ENCODE results near the gene CSGALNACT2. TPM values are rescaled to one million over a fixed set of nuclear protein-coding genes. Genes with fewer than 3 reads are reported as not detected.

CSGALNACT2 gene
- total RNA-seq, 1 donor from 2014 or later, result 6.6 TPM

DNA sequence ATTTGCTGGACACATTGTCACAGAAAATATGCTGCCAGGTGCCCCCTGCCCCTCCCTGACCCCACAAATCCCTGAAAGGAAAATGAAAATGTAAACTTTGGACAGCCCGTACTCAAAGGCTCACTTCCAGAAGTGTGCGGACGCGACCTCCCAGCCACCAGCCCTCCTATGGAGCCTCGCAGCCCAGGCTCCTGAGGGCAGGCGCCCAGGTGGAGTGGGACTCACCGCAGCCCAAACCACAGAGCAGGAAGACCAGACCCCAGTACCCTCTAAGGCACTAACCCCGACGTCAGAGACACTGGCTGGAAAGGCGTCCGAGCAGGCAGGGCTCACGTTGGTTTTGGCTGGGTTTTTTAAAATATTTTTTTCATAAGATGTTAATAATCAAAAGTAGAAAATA, 57.3 kb downstream of the CSGALNACT2 start:
- DNase-seq (peak; percentile 6), ATAC-seq (ENCODE audit: poor library complexity) (no peak)
- intact Hi-C loops (cut with DNase I), result no loop called here

DNA sequence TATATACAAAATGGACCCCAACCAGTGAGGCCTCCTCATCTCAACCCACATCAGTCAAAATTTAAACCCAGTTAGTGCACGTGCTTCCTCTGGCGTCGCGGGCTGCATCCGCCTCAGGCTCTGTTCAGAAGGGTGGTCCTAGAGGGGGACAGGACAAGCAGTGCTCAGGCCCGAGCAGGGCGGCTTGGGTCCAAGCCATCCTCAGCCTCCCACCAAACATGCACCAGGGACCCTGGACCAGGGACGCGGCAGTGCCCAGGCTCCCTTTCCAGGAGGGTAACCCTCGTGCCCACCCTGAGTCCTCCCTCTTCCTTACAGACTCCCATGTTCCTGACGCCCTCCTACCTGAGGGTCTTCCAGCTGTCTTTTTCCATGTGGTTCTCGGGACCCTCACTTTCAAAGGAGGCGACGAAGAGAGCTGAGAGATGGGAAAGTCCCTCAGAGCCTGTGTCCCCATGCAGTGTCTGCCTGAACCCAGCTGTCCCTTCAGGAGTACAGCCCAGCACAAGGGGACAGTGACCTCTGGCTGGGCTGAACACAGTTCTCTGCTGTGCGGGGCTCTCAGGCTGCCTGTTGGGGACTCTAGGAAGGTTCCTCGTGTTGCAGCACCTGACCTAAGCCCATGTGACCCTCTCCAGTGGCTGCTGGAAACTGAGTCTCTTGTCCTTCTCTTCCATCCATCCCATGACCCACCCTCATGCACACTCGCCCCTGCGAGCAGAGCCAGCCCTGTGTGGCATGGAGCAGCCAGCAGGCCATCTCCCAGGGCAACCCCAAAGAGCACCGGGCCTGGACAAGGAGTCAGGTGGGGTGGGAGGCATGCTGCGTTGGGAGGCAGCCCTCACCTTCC, 58.1 kb downstream of the CSGALNACT2 start:
- intact Hi-C loops (cut with DNase I), result no loop called here
- DNase-seq (peak; percentile 29), ATAC-seq (ENCODE audit: poor library complexity) (no peak)

DNA sequence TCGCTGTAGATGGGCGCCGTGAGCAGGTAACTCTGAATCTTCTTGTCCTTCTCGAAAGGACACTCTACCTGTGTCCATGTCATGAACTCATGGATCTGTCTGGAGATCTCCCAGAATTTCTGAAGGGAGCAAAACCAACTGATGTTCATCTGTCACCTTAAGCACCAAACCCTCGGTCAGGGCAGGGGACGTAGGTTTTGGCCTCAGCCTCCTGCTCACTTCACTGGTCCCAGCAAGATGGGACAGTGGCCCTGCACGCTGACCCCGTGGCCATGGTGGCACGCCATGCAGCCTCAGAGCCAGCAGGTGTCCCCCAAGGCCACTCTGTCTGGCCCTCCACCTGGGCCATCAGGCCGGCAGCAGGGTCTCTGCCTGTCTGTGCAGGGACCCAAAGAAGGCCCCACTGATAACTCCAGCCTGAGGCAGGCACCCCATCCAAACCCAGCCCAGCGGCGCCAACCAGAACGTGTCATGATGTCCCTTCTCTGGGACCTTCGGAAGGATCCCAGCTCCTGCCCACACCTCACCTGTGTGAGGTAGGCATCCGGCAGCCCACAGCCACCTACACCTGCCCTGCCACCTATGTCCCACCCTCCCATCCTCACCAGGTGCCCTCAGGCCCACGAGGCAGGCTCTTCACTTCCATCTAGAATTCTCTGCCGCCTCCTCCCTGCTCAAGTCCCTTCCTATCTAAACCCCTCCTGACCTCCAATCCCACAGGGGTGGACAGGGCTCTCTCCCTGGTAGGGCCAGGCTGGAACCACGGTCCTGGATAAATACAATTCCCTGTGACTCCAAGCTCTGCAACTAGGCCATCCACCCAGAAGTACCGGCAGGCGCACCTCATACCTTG, 59.0 kb downstream of the CSGALNACT2 start:
- no peak for ATAC-seq (ENCODE audit: poor library complexity)
- DNase-seq, result peak; percentile 24
- intact Hi-C loops (cut with DNase I), result no loop called here

DNA sequence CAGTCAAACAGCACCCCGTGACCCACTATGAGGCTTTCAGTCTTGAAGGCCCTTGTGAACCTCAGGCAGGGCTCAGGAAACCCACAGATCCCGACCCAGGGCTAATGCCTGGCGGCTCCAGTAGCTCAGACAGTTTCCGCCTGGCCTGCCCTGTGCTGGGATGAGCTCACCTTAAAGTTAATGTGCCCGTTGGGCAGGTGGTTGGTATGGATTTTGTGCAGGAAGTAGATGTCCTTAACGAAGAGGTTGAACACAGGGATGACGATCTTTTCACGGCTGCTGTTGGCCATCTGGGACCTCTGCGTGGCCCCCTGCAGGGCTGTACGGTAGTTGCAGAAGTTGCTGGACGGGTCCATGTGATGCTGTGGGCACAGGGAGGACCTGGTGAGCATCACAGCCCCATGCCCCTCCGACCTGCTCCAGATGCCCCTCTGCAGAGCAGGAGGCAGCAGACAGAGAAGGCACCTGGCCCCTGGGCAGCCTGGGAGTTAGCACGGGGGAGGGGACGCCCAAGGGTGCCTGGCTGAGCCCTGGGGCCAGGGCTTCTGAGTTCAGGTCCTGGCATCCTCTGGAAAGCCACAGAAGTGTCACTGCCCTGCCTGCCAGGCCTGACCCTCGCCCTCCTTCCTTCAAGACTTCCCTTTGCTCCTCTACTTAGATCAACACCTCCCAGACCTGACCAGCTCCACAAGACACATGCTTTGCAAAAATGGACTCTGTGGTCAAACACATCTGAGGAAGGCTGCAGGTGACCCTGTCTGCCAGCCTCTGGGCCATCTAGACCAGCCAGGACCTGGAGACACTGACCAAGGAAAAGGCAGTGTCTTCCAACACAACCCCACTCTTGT, 59.8 kb downstream of the CSGALNACT2 start:
- no peak for ATAC-seq (ENCODE audit: poor library complexity)
- intact Hi-C loops (cut with DNase I), result no loop called here
- DNase-seq, result peak; percentile 33

DNA sequence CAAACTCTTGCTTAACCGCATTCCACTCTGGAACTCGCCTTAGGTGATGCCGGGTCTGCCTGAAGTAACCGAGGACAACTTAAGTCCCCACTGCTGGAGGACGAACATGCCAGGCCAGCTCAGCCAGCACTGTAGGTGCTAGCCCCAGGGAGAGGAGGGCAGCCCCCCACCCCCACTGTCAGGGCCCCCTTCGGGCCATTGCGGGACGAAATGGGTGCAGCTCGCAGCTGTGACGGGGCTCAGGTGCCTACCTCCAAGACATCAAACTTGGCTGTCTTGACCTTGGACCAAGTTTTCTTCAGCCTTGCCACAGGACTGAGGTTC, 60.4 kb downstream of the CSGALNACT2 start:
- intact Hi-C loops (cut with DNase I), result no loop called here
- peak; percentile 22 for DNase-seq
- no peak for ATAC-seq (ENCODE audit: poor library complexity)

DNA sequence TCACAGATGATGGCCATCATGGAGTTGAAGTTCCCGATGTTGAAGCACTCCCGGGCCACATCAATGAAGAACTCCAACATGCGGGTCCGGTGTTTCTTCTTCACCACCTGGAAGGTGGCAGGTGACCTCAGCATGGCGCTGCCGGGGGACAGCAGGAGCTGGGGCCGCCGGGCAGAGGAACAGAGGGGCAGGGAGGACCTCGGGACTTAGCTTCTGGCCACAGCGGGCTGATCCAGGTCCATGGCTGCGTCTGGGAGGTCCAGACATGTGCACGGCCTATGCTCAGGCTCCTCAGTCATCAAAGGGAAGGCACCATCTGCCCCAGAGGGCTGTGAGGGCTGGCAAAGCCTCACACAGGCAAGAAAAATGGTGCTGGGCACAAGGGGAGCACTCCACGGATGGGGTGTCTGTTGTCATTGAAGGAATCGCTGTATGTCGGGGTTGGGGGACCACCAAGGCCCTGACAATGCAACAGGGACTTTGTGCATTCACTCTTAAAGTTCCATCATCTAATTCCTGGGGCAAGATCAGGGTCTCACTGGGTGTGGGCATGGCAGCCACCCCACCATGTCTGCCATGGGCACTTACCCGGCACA, 60.9 kb downstream of the CSGALNACT2 start:
- intact Hi-C loops (cut with DNase I), result no loop called here
- ATAC-seq (ENCODE audit: poor library complexity) (no peak), DNase-seq (peak; percentile 8)

DNA sequence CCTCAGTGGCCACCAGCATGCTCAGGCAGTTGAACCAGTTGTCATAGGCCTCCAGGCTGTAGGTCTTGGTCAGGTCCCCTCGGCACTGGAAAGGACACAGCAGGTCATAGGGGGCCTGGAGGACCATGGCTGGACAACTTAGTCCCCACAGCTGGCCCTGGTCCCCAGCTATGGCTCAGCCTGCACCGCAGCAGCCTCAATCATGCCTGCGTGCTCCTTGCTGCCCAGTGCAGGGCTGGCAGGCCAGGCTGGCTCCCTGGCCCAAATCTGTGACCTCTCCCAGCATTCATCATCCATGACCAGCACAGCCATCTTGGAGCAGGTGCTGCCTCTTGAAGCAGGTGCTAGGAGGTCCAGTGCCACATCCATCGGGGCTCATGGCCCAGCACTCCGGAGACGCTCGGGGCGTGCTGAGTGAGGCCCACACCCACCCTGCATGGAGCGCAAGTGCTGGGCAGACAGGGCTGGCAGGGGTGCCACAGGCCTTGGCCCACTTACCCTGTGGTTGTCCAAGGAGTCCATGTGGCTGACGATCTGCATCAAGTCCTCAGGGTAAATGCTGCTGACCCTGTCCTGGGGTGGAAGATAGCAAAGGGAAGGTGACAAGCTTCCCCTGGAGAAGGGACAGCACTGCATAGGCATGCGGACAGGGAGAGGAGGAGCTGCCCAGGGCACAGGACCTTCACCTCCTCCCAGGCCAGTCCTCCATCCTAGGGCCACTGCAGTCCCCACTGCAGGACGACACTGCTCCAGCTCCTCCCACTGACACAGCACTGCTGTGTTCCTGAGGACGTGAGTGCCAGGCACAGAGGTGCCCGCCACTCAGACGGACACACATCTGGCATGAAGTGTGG, 61.7 kb downstream of the CSGALNACT2 start:
- intact Hi-C loops (cut with DNase I), result no loop called here
- DNase-seq, result peak; percentile 36

DNA sequence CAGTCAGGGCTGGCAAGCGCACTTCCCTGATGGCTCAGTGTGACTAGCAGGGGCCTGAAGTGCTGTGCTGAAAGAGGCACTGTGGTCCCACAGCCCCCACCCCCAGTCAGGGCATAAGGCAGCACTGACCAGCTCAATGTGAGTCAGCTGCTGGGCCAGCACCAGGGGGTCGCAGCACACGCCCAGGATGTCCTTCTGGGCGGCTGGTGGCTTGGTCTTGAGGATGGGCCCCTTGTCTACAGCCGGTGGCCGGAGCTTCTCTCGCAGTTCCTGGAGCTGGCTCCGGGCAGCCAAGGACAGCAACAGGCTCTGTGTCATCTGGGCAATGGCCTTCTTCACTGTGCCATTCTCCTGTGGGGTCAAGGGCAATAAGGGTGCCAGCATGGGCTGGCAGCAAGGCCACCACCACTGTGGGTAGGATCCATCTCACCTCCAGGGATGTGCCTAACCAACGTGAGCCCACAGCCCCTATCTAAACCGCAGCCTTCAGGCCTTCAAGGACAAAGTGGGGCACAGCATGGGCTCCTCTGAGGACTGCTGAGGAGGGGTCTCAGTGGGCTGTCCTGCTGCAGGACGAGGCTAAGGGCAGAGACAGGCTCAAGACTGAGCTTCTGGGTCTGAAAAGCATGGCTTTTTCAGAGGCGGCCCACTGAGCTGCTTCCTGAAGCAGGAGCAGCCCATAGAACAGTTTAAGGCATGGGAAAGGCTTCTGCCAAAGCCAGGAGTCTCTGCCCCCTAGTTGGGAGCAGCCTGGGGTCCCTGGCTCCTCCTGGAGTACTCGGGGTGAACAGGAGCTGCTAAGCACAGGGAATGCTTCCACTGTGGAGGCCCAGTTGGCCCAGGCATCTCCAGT, 62.5 kb downstream of the CSGALNACT2 start:
- ATAC-seq (ENCODE audit: poor library complexity), result no peak
- intact Hi-C loops (cut with DNase I), result no loop called here
- DNase-seq, result peak; percentile 18

More for the DNA sequence above, 61.7 kb downstream of the CSGALNACT2 start:
- ATAC-seq (ENCODE audit: poor library complexity), result no peak

DNA sequence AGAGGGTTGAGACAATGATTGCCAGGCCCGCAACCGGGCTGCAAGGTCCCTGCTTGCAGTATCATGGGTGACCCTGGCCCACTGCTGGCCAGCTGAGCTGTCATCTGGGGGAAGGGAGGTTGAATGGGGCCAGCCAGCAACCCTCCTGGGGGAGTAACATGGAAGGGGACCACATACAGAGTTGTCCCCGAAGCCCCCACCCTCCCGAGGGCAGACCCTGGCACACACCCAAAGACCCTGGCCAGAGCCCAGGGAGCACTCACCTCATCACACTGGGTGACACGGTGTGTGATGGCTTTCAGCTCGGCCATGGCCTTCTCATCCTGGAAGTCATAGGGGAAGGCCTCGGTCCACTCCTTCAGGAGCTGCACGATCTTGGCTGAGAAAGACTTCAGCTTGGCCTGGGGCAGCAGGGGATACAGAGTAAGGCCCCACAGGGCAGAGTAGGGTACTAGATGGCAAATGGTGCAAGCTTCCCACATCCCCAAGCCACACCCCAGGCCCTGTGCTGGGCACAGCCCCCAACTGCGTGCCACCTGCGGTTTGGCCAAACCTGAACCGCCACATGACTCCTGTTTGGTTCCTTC, 63.4 kb downstream of the CSGALNACT2 start:
- DNase-seq, result peak; percentile 38

DNA sequence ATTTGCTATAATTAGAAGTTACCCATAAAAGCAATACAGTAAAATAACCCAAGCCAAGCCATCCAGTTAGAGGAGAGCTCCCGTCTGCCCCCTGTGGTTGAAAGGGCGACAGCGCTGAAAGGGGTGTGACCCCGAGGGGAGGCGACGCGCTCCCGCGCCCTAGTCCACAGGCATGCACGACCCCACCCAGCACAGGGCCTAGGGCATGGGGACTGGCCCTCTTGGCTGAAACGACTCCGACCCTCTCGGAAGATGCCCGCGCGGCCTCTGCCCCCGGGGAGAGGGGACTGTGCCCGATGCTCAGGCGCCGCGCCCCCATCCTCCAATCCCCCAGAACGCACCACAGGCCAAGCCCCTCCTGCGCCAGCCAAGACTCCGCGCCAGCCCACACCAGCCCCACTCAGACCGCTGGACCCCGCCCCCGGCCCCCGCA, 64.0 kb downstream of the CSGALNACT2 start:
- intact Hi-C loops (cut with DNase I), result no loop called here
- ATAC-seq (ENCODE audit: poor library complexity) (peak; percentile 58), DNase-seq (peak; percentile 66)

More for the DNA sequence above, 63.4 kb downstream of the CSGALNACT2 start:
- ATAC-seq (ENCODE audit: poor library complexity), result no peak
- intact Hi-C loops (cut with DNase I), result no loop called here

DNA sequence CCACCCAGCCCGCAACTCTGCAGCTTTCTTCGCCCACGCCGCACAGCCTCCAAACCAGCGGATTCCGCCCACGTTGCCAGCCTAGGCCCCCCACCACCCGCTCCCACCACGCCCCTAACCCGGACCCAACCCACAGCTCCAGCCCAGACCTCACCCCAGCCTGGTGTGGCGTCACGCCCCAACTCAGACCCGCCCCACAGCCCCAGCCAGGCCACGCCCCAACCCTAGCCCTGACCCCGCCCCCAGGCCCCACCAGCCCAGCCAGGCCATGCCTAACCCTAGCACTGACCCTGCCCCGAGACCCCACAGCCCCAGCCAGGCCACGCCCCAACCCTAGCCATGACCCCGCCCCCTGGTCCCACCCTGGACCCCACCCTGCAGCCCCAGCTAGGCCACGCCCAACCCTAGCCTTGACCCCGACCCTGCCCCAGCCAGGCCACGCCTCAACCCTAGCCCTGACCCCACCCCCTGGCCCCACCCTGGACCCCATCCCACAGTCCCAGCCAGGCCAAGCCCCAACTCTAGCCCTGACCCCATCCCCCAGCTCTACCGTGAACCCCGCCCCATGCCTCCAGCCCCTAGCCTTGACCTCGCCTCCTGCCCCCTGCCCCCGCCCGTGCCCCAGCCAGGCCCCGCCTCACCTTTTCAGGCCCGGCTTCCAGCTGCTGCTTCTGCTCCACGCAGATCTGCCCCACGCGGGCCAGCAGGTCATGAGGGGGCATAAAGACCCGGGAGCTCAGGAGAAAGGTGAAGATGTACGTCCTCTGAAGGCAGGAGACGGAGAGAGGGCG, 64.6 kb downstream of the CSGALNACT2 start:
- peak; percentile 54 for ATAC-seq (ENCODE audit: poor library complexity)
- DNase-seq, result peak; percentile 60
- intact Hi-C loops (cut with DNase I), result no loop called here

DNA sequence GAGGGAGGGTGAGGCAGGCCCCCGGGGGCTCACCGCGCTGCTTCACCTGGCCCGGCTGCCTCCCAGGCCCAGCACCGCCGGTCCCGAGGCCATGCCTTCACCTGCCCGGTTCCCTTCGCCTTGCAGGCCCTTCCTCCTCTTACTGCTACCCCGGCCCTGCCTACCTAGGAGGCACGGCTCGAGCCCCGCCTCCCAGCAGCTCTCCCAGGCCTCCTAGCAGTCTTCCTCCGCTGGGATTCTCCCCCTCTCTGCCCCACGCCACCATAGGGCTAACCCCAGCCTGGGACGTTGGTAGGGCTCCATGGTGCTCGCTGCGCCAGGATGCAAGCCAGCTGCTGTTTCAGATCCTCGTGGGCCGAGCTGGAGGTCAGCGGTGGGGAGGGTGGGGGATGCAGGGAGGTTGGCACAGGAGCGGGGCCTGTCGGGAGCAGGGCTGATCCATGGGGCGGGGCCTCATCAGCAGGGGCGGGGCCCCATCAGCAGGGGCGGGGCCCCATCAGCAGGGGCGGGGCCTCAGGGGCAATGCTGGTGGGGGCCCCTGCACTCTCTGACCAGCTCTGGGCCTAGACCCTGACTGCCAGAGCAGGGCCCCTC, 65.3 kb downstream of the CSGALNACT2 start:
- ATAC-seq (ENCODE audit: poor library complexity) (peak; percentile 19), DNase-seq (peak; percentile 40)
- intact Hi-C loops (cut with DNase I), result no loop called here

DNA sequence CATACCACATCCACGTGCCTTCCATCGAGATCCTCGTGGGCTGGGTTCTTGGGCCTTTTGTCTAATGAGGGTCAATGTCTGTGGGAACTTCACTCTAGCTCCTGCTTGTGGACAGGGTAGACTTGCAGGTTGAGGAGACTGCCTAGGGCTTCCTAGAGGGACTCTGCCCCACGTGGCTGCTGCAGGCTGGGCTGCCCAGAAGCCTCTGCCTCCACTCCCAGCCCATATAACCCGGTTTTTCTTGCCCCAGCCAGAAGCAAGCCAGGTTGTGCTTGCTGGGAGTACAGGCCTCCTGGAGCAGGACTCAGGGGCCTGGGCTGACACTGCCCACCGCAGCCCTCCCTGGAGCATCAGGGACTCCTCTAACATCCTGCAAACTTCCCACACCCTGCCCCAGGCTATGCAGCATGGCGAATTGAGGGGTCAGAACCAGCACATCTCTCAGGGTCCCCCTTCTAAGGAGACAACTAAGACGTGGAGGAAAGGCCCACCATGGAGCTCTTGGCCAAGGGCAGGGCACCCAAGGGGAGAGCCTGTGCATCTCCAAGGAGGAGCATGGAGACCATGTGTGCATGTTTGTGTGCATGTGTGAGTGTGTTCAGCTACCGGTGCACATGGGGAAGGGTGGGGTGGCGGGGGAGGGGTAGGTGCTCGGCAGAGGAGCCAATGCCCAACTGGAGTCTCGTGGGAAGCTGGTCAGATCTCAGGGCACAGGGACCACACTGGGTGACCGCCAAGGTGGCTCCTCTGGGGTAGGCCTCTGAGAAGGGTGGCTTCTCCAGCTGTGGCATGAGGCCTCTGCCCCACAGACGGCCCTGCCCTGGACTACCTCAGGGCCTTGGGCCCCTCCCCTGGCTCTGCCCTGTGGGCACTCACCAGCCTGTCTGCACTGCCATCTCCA, 66.0 kb downstream of the CSGALNACT2 start:
- ATAC-seq (ENCODE audit: poor library complexity) (no peak), DNase-seq (peak; percentile 39)
- intact Hi-C loops (cut with DNase I), result no loop called here

DNA sequence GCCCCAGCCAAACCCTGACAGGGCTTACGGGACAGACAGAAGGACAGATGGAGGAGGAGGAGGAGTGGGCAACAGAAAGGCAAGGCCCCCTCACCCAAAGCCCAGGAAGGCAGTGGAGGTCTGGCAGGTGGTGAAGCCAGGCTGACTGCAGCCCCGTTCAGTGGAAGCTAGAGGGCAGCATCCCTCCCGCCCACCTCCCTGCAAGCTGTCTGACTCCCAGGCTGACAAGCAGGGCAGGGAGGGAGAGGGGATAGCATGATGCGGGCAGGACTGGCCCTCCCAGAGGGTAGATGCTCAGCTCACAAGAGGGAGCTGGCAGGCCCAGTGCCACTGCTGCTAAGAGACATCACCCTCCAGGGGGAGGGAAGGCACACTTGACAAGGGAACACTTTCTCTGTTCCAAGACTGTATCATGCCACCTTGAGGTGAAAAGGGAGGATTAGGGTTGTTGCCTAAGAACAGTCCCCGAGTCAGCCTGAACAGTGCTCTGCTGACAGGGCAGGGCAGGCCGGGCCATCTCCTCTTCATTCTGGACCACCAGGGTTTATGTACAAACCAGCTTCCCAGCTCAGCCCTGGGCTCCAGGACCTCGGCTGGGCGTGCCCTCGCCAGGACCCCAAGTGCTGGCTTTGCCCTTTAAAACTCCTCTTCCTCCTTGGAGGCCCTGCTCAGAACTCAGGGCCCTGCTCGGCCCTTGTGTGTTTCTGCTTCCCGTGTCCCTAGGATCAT, 66.9 kb downstream of the CSGALNACT2 start:
- DNase-seq, result peak; percentile 55

More for the DNA sequence above, 66.9 kb downstream of the CSGALNACT2 start:
- intact Hi-C loops (cut with DNase I), result no loop called here
- peak; percentile 57 for ATAC-seq (ENCODE audit: poor library complexity)
